Neural cell (in vitro differentiated cells): Measurements from ENCODE around the gene KCNS1. TPM values are rescaled to one million over a fixed set of nuclear protein-coding genes. Genes with fewer than 3 reads are reported as not detected.

Experiments
- H2AFZ ChIP-seq: fragments of 200-600, 300-800 bp; sonication (generic), shearing (Covaris generic); 2 replicates; pipeline ENCODE4 v1.6.0; 2014; ENCODE audit warnings: low read depth, mild to moderate bottlenecking, antibody characterized with exemption, low read length, moderate library complexity
- H3F3A ChIP-seq: fragments of 200-600 bp; shearing (Covaris generic); 2 replicates; pipeline ENCODE4 v1.6.1; 2016; ENCODE audit warnings: mild to moderate bottlenecking, moderate library complexity, mixed read lengths, antibody characterized with exemption, low read length; ENCODE audit not compliant: insufficient read depth, poor library complexity, severe bottlenecking
- H3K27ac ChIP-seq: fragments of 200-600, 300-800 bp; sonication (generic), shearing (Covaris generic); 2 replicates; pipeline ENCODE4 v1.5.1; 2014; ENCODE audit warnings: mild to moderate bottlenecking, low read length, moderate library complexity
- H3K27me3 ChIP-seq: fragments of 300-800, 200-600 bp; sonication (generic), shearing (Covaris generic); 2 replicates; pipeline ENCODE4 v1.6.0; 2014; ENCODE audit warnings: mild to moderate bottlenecking, low read depth, low read length, moderate library complexity; ENCODE audit not compliant: insufficient read depth
- H3K36me3 ChIP-seq: fragments of 300-800, 200-600 bp; sonication (generic), shearing (Covaris generic); 2 replicates; pipeline ENCODE4 v1.5.1; 2014; ENCODE audit warnings: mild to moderate bottlenecking, antibody characterized with exemption, low read length, moderate library complexity; ENCODE audit not compliant: insufficient read depth
- H3K4me2 ChIP-seq: fragments of 300-800, 200-600 bp; sonication (generic), shearing (Covaris generic); 2 replicates; pipeline ENCODE4 v1.6.0; 2014; ENCODE audit warnings: mild to moderate bottlenecking, low read length
- H3K4me3 ChIP-seq: fragments of 300-800, 200-600 bp; sonication (generic), shearing (Covaris generic); 2 replicates; pipeline ENCODE4 v1.5.1; 2014; ENCODE audit warnings: mild to moderate bottlenecking, low read length, moderate library complexity
- H3K79me2 ChIP-seq: fragments of 200-600 bp; shearing (Covaris generic); replicated peaks from 2 replicates; pipeline ENCODE4 v1.6.0; 2014; ENCODE audit warnings: mild to moderate bottlenecking, low read length, moderate library complexity; ENCODE audit not compliant: insufficient read depth
- H3K9ac ChIP-seq: fragments of 300-800, 200-600 bp; sonication (generic), shearing (Covaris generic); 2 replicates; pipeline ENCODE4 v1.6.1; 2016; ENCODE audit warnings: mild to moderate bottlenecking, low read length, mixed read lengths
- H3K9me2 ChIP-seq: fragments of 200-600 bp; shearing (Covaris generic); 2 replicates; pipeline ENCODE4 v1.6.1; 2016; ENCODE audit warnings: mild to moderate bottlenecking, low read length, mixed read lengths; ENCODE audit not compliant: insufficient read depth
- H3K9me3 ChIP-seq: fragments of 200-600, 300-800 bp; sonication (generic), shearing (Covaris generic); 2 replicates; pipeline ENCODE4 v1.6.1; 2016; ENCODE audit warnings: mild to moderate bottlenecking, mixed run types, low read length, moderate library complexity, mixed read lengths
- H4K20me1 ChIP-seq: fragments of 200-600 bp; shearing (Covaris generic); 2 replicates; pipeline ENCODE4 v1.6.1; 2016; ENCODE audit warnings: mild to moderate bottlenecking, mixed run types; ENCODE audit not compliant: insufficient read depth
- EP300 ChIP-seq: fragments of 450-650 bp; conservative IDR thresholded peaks from 2 replicates; pipeline ENCODE4 v1.6.1; 2014; ENCODE audit warnings: antibody characterized with exemption, mild to moderate bottlenecking, moderate library complexity; ENCODE audit not compliant: poor library complexity, severe bottlenecking
- EZH2 ChIP-seq: fragments of 200-600, 300-800 bp; shearing (Covaris generic), sonication (generic); IDR thresholded peaks from 2 replicates; pipeline ENCODE4 v1.6.1; 2014; ENCODE audit warnings: antibody characterized with exemption, low read length, borderline replicate concordance, mild to moderate bottlenecking; ENCODE audit not compliant: insufficient read depth, poor library complexity, severe bottlenecking
- MXI1 ChIP-seq: fragments of 450-650 bp; conservative IDR thresholded peaks from 2 replicates; pipeline ENCODE4 v1.6.1; 2014; ENCODE audit warnings: antibody characterized with exemption, mild to moderate bottlenecking; ENCODE audit not compliant: poor library complexity, severe bottlenecking
- POLR2AphosphoS5 ChIP-seq: IDR thresholded peaks from 2 replicates; pipeline ENCODE4 v1.6.1; 2012
- RAD21 ChIP-seq: fragments of 450-650 bp; conservative IDR thresholded peaks from 2 replicates; pipeline ENCODE4 v1.6.1; 2014; ENCODE audit warnings: antibody characterized with exemption, mild to moderate bottlenecking, moderate library complexity
- SMC3 ChIP-seq: fragments of 450-650 bp; conservative IDR thresholded peaks from 2 replicates; pipeline ENCODE4 v1.6.1; 2014; ENCODE audit warnings: antibody characterized with exemption, mild to moderate bottlenecking, moderate library complexity; ENCODE audit not compliant: poor library complexity
- TAF1 ChIP-seq: IDR thresholded peaks from 2 replicates; pipeline ENCODE4 v1.6.1; 2012; ENCODE audit warnings: low read depth
- polyA plus RNA-seq: library from polyadenylated mRNA; depleted of rRNA; stranded (reverse); fragments of >200 nt; gene quantifications from 2 replicates; pipeline ENCODE4 v1.2.3, GENCODE V29; 2014
- TF ChIP-seq, protein P1 (sequence below): fragments of 450-650 bp; IDR thresholded peaks from 2 replicates; pipeline ENCODE4 v1.5.1; 2014; ENCODE audit warnings: antibody characterized with exemption, mild to moderate bottlenecking, moderate library complexity; ENCODE audit not compliant: poor library complexity, severe bottlenecking

KCNS1 gene
- polyA plus RNA-seq, 1 donor from 2014 or later: not detected

DNA sequence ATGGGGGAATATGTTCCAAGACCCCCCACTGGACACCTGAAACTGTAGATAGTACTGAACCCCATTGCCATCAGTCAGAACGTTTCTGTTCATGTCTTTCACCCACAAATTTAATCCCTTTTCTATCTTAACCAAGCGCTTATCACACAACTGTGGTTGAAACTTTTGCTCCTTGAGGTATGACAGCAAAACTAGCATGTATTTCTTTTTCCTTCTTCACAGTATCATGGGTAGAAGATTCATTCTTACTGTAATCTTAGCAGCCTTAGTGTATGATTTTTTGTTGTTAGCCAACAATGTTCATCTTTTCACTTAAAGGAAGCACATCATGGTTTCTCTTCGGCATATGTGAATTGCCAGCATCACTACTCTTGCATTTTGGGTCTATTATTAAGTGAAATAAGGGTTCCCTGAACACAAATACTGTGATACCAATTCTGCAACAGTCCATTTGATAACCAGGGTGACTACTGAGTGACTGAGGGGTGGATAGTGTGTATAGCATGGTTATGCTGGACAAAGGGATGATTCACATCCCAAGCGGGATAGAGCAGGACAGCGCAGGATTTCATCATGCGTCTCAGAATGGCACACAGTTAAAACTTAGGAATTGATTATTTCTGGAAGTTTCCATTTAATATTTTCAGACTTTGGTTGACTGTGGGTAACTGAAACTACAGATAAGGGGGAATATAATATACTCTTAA, 41.8 kb downstream of the KCNS1 start:
- H3K9me3 ChIP-seq: no peaks in the 10 kb centered on the region
- no peak for TF ChIP-seq POLR2AphosphoS5
- TF ChIP-seq SMC3: no peak
- TF ChIP-seq RAD21: no peak
- no peak for TF ChIP-seq TAF1
- TF ChIP-seq, protein P1, sequence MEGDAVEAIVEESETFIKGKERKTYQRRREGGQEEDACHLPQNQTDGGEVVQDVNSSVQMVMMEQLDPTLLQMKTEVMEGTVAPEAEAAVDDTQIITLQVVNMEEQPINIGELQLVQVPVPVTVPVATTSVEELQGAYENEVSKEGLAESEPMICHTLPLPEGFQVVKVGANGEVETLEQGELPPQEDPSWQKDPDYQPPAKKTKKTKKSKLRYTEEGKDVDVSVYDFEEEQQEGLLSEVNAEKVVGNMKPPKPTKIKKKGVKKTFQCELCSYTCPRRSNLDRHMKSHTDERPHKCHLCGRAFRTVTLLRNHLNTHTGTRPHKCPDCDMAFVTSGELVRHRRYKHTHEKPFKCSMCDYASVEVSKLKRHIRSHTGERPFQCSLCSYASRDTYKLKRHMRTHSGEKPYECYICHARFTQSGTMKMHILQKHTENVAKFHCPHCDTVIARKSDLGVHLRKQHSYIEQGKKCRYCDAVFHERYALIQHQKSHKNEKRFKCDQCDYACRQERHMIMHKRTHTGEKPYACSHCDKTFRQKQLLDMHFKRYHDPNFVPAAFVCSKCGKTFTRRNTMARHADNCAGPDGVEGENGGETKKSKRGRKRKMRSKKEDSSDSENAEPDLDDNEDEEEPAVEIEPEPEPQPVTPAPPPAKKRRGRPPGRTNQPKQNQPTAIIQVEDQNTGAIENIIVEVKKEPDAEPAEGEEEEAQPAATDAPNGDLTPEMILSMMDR: no peak
- H3K9me2 ChIP-seq: no peaks in the 10 kb centered on the region
- H3K27ac ChIP-seq: no peak overlapping the region
- H3F3A ChIP-seq: no peaks in the 10 kb centered on the region
- H3K27me3 ChIP-seq: no peaks in the 10 kb centered on the region
- no peaks in the 10 kb centered on the region for H3K36me3 ChIP-seq
- no peaks in the 10 kb centered on the region for H4K20me1 ChIP-seq
- no peak overlapping the region for H3K9ac ChIP-seq
- no peak overlapping the region for H3K4me3 ChIP-seq
- H3K4me2 ChIP-seq: no peak overlapping the region
- H2AFZ ChIP-seq: no peak overlapping the region
- H3K79me2 ChIP-seq: no peaks in the 10 kb centered on the region

DNA sequence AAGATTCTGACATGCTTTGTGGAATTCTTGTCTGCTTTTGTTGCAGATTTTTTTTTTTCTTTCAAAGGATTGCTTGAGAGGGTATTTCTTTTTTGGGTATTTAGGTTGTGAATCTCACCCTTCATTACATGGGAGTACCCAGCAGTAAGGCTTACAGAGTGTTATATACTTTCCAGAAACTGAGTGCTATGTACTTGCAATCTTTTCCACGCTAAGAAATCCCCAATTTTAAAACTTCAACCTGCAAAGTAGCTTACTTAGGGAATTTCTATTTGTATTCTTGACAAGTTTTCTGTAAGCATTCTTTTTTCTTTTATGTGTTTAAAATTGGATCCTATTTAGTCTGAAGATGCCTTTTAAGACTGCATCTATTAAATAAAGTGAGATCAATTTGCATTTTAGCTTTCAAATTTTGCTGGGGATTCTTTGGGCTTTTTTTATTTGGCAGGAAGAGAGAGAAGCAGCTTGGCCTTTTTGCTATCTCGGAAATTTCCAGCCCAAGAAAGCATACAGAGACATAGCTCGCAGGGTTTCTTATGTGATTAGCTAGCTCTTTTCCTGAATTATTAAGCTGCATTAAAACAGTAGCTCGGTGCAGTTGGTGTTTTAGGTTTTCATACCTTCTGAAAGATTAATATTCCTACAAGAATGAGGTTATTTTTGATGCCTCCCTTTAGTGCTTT, 42.6 kb downstream of the KCNS1 start:
- TF ChIP-seq RAD21: no peak
- TF ChIP-seq EZH2: no peak
- TF ChIP-seq POLR2AphosphoS5: no peak
- TF ChIP-seq EP300: no peak
- no peak for TF ChIP-seq TAF1
- no peak for TF ChIP-seq SMC3
- TF ChIP-seq, protein P1: no peak
- TF ChIP-seq MXI1: no peak
- H3K9ac ChIP-seq: no peak overlapping the region

More for the DNA sequence above, 42.6 kb downstream of the KCNS1 start:
- no peak overlapping the region for H3K4me2 ChIP-seq
- no peaks in the 10 kb centered on the region for H4K20me1 ChIP-seq
- no peak overlapping the region for H2AFZ ChIP-seq
- H3K9me3 ChIP-seq: no peaks in the 10 kb centered on the region
- H3K27ac ChIP-seq: no peak overlapping the region
- H3K4me3 ChIP-seq: no peak overlapping the region
- no peaks in the 10 kb centered on the region for H3F3A ChIP-seq
- no peaks in the 10 kb centered on the region for H3K36me3 ChIP-seq
- no peaks in the 10 kb centered on the region for H3K27me3 ChIP-seq
- no peaks in the 10 kb centered on the region for H3K79me2 ChIP-seq
- H3K9me2 ChIP-seq: no peaks in the 10 kb centered on the region
